ENCODE data around the gene SLC12A8. TPM values are rescaled to one million over a fixed set of nuclear protein-coding genes. Genes with fewer than 3 reads are reported as not detected.

SLC12A8 gene
- total RNA-seq, 2 experiments from 2014 or later, result 0.36 to 0.38 TPM

DNA sequence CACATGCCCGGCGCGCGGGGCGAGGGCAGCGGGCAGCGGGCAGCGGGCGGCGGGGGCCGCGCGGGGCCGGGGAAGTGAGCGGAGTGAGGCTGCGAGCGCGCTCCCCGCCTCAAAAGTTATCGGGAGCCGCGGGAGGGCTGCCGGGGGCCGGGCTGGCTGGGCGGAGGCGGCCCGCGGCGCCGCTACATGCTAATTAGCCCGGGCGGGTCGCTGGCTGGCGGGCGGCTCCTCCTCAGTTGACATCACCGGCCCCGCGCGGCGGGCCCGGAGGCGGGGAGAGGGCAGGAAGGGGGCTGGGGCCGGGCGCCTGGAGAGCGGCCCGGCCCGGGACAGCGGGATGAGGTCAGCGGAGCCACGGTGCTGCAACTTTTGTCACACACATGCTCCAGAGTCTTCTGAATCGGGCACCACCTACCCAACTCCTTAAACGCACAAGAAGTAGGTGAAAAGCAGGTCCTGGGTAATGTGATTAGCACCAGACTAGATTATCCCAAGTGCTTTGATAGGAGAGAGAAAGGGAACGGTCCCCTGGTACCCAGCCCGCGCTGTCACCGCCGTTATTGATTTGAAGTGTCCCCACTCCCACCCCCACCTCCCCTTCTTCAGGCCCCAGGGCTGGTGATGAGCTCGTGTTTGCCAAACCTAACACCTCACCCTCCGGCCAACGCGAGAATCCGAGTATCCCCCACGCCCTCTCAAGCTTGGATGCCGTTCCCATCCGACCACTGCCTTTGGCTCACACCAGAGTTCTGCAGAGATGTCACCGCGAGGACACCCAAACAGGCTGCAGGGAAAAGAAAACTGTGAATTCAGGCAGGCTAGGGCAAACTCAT, 156.4 kb downstream of the SLC12A8 start, which contains the start of gene HEG1:
Gene HEG1, minus strand, starts transcription at position 85 of the 833 bp plus-strand sequence. CDS start 107 bp downstream, outside the sequence.
- CTCF ChIA-PET, result no interaction called here
- Histone ChIP-seq H3K27ac (ENCODE audit: low read depth in 1 of 2, low read length in 2 of 2) (peak within 1 kb of the TSS; percentile 74 to 86), H3K27me3 (ENCODE audit: control insufficient read depth in 1 of 2, insufficient read depth in 2 of 2, low read length in 2 of 2) (no peaks in the 10 kb centered on the region), H3K4me1 (ENCODE audit: insufficient read depth, low read length) (peaks cover 40% of the 10 kb centered on the region), H3K36me3 (ENCODE audit: insufficient read depth, low read length) (no peaks in the 10 kb centered on the region), H3K9me3 (ENCODE audit: control insufficient read depth in 1 of 2, insufficient read depth in 1 of 2, low read length in 2 of 2) (no peaks in the 10 kb centered on the region), H3K4me3 (ENCODE audit: low read length) (peak within 1 kb of the TSS; percentile 74)
- peaks cover 45% of the 10 kb centered on the region for H3K4me1 Mint-ChIP-seq (ENCODE audit: low read depth)
- H3K27me3 Mint-ChIP-seq, result peaks cover 5% of the 10 kb centered on the region
- POLR2A ChIA-PET, result interaction anchor here (0.9 to 2.0 kb wide), 2 partner anchors 53 to 85 kb away, joined by 3 to 7 read pairs; no protein-coding TSS in a partner anchor
- peak; percentile 55 for ATAC-seq (ENCODE audit: poor library complexity)
- H3K9me3 Mint-ChIP-seq, result no peaks in the 10 kb centered on the region
- TF ChIP-seq, protein P1, sequence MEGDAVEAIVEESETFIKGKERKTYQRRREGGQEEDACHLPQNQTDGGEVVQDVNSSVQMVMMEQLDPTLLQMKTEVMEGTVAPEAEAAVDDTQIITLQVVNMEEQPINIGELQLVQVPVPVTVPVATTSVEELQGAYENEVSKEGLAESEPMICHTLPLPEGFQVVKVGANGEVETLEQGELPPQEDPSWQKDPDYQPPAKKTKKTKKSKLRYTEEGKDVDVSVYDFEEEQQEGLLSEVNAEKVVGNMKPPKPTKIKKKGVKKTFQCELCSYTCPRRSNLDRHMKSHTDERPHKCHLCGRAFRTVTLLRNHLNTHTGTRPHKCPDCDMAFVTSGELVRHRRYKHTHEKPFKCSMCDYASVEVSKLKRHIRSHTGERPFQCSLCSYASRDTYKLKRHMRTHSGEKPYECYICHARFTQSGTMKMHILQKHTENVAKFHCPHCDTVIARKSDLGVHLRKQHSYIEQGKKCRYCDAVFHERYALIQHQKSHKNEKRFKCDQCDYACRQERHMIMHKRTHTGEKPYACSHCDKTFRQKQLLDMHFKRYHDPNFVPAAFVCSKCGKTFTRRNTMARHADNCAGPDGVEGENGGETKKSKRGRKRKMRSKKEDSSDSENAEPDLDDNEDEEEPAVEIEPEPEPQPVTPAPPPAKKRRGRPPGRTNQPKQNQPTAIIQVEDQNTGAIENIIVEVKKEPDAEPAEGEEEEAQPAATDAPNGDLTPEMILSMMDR (IDR thresholded peaks at IDR 0.05), result no peak
- peaks cover 9% of the 10 kb centered on the region for H3K36me3 Mint-ChIP-seq (ENCODE audit: low read depth)
- peak; percentile 48 to 88 (median 73) for DNase-seq
- H3K4me3 Mint-ChIP-seq, result peak within 1 kb of the TSS; percentile 96
- intact Hi-C loops (cut with DNase I, micrococcal nuclease), result loop anchor here (2.0 to 10.0 kb wide), 6 partner anchors 86 to 1419 kb away; partner anchors contain the start of genes ZNF148 (in 1 of the 2) and ZXDC (in 1 of the 2)
- H3K27ac Mint-ChIP-seq, result peak within 1 kb of the TSS; percentile 90

DNA sequence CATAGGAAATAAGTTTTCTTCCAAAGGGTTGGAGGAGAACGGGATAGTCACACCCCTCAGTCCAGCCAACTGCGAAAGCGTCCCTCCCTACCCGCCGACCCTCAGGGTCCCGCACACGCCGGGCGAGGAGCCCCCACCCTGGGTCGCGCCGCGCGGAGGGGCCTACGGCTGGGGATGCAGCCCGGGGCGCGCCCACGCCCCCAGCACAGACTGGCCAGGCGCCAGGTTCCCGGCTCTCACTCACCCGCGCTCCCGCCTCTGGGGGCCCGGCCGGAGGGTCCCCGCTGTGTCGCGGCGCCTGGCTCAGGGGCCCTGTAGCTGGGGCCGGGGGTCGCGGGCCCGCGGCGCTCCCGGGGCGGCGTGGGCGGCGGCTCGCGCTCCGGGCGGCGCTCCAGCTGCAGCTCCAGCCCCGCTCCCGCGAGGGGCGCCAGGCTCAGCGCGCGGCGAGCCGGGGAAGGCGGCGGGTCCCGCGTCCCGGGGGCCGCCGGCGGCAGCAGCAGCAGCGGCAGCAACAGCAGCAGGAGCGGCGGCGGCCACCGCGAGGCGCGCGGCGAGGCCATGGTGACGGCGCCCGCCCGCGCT, 157.1 kb downstream of the SLC12A8 start:
- peak overlapping the region; percentile 96 for H3K4me3 Mint-ChIP-seq
- intact Hi-C loops (cut with DNase I, micrococcal nuclease), result loop anchor here (2.0 to 10.0 kb wide), 6 partner anchors 87 to 1419 kb away; partner anchors contain the start of genes ZNF148 (in 1 of the 2) and ZXDC (in 1 of the 2)
- no peaks in the 10 kb centered on the region for H3K27me3 Mint-ChIP-seq
- Histone ChIP-seq H3K9me3 (ENCODE audit: control insufficient read depth in 1 of 2, insufficient read depth in 1 of 2, low read length in 2 of 2) (no peaks in the 10 kb centered on the region), H3K36me3 (ENCODE audit: insufficient read depth, low read length) (no peaks in the 10 kb centered on the region), H3K27me3 (ENCODE audit: control insufficient read depth in 1 of 2, insufficient read depth in 2 of 2, low read length in 2 of 2) (no peaks in the 10 kb centered on the region), H3K27ac (ENCODE audit: low read depth in 1 of 2, low read length in 2 of 2) (peak overlapping the region; percentile 74 to 86), H3K4me3 (ENCODE audit: low read length) (peak overlapping the region; percentile 74), H3K4me1 (ENCODE audit: insufficient read depth, low read length) (peaks cover 47% of the 10 kb centered on the region)
- ATAC-seq (ENCODE audit: poor library complexity), result no peak
- peaks cover 13% of the 10 kb centered on the region for H3K36me3 Mint-ChIP-seq (ENCODE audit: low read depth)
- H3K9me3 Mint-ChIP-seq, result no peaks in the 10 kb centered on the region
- ChIA-PET POLR2A (interaction anchor here (0.9 to 2.0 kb wide), 2 partner anchors 53 to 86 kb away, joined by 3 to 7 read pairs; no protein-coding TSS in a partner anchor), CTCF (no interaction called here)
- H3K4me1 Mint-ChIP-seq (ENCODE audit: low read depth), result peaks cover 52% of the 10 kb centered on the region
- H3K27ac Mint-ChIP-seq, result peak overlapping the region; percentile 90
- DNase-seq, result peak in 5 of 14 experiments; percentile 7 to 30 (median 13)
- TF ChIP-seq, protein P1 (IDR thresholded peaks at IDR 0.05), result no peak

Measured in CD4-positive, alpha-beta T cell (primary cell).